ENCODE data around the gene STON2.

STON2 gene

GRCh38 chr14:81269979-81270375 lies 130.1 kb downstream of the STON2 start:
- no peak overlapping the region for H3K4me3 ChIP-seq (replicated peaks; ENCODE audit: low read depth, low read length)
- DNase-seq (ENCODE audit: low read depth), result no peak
- TF ChIP-seq, protein P1, sequence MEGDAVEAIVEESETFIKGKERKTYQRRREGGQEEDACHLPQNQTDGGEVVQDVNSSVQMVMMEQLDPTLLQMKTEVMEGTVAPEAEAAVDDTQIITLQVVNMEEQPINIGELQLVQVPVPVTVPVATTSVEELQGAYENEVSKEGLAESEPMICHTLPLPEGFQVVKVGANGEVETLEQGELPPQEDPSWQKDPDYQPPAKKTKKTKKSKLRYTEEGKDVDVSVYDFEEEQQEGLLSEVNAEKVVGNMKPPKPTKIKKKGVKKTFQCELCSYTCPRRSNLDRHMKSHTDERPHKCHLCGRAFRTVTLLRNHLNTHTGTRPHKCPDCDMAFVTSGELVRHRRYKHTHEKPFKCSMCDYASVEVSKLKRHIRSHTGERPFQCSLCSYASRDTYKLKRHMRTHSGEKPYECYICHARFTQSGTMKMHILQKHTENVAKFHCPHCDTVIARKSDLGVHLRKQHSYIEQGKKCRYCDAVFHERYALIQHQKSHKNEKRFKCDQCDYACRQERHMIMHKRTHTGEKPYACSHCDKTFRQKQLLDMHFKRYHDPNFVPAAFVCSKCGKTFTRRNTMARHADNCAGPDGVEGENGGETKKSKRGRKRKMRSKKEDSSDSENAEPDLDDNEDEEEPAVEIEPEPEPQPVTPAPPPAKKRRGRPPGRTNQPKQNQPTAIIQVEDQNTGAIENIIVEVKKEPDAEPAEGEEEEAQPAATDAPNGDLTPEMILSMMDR (IDR thresholded peaks at IDR 0.05; ENCODE audit: low read length, missing control alignments), result no peak

DNA sequence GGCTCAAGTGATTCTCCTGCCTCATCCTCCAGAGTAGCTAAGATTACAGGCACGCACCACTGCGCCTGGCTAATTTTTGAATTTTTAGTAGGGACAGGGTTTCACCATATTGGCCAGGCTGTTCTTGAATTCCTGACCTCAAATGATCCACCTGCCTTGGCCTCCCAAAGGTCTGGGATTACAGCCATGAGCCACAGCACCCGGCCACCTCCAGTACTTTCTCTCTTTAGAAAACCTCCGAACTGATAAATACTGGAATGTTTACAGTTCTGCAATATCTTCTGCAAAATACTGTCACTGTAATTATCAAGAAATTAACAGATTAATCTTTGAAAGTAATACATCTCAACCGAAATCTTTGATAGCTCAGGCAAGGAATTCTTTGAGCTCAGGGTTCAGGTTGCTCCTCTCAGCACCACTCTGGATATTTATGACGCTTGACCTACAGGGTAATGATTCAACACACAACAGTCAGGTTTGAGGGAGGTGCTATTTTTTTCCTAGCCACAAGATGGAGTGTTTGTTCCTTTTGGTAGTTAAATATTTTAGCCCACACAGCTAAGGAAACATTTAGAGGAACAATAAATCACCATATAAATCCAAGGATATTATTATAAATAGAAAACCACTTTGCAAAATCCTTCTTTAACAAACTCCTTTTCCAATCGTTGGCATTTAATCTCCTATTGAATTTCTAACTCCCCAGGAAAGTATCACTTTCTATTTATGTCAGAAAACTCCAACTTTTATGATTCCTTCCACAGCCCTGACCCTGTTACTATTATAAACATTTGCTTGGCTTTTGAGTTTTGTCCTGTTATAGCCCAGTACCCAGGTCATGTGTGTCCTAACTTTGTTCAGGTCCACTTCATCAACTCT lies 130.8 kb downstream of the STON2 start:
- no peak overlapping the region for H3K4me3 ChIP-seq (replicated peaks; ENCODE audit: low read depth, low read length)
- DNase-seq (ENCODE audit: low read depth), result peak; percentile 77
- TF ChIP-seq, protein P1 (IDR thresholded peaks at IDR 0.05; ENCODE audit: low read length, missing control alignments), result peak; percentile 79

GRCh38 chr14:81268016-81268416 lies 132.1 kb downstream of the STON2 start:
- H3K4me3 ChIP-seq (replicated peaks; ENCODE audit: low read depth, low read length), result no peak overlapping the region
- peak; percentile 2 for DNase-seq (ENCODE audit: low read depth)

GRCh38 chr14:81265636-81266169 lies 134.4 kb downstream of the STON2 start:
- no peak for DNase-seq (ENCODE audit: low read depth)
- TF ChIP-seq, protein P1 (IDR thresholded peaks at IDR 0.05; ENCODE audit: low read length, missing control alignments), result no peak

More at GRCh38 chr14:81268016-81268416, 132.1 kb downstream of the STON2 start:
- TF ChIP-seq, protein P1 (IDR thresholded peaks at IDR 0.05; ENCODE audit: low read length, missing control alignments), result no peak

DNA sequence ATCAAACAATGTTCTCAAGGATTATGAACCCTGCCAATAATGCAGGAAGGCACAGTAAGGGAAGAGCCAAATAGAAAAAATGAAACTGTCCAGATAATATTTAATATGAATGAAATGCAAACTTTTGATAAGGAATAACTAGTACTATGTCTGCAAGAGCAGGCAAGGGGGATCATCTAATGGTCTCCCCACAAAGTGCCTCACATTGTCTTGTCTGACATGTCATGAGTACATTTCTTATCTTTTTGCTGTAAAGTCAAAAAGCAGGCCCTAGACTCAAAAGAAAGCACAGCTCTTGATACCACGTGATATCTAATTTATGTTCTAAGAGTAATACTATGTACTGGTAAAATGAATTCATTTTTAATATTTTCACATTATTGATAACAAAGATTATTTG lies 135.5 kb downstream of the STON2 start:
- DNase-seq (ENCODE audit: low read depth), result no peak
- no peak overlapping the region for H3K4me3 ChIP-seq (replicated peaks; ENCODE audit: low read depth, low read length)
- TF ChIP-seq, protein P1 (IDR thresholded peaks at IDR 0.05; ENCODE audit: low read length, missing control alignments), result no peak

More at GRCh38 chr14:81265636-81266169, 134.4 kb downstream of the STON2 start:
- no peak overlapping the region for H3K4me3 ChIP-seq (replicated peaks; ENCODE audit: low read depth, low read length)

- DNase-seq (ENCODE audit: low read depth), result no peak
- TF ChIP-seq, protein P1 (IDR thresholded peaks at IDR 0.05; ENCODE audit: low read length, missing control alignments), result no peak
- no peak overlapping the region for H3K4me3 ChIP-seq (replicated peaks; ENCODE audit: low read depth, low read length)
Measured at GRCh38 chr14:81263777-81264410, 136.2 kb downstream of the STON2 start.

Measured in fibroblast of pulmonary artery (primary cell).